ENCODE data around the gene ZNF888.
"Not testable (repeated sequence)": the region's sequence is repeated elsewhere in the genome, so short reads cannot be mapped to it uniquely, and the experiment has no call there.

DNA sequence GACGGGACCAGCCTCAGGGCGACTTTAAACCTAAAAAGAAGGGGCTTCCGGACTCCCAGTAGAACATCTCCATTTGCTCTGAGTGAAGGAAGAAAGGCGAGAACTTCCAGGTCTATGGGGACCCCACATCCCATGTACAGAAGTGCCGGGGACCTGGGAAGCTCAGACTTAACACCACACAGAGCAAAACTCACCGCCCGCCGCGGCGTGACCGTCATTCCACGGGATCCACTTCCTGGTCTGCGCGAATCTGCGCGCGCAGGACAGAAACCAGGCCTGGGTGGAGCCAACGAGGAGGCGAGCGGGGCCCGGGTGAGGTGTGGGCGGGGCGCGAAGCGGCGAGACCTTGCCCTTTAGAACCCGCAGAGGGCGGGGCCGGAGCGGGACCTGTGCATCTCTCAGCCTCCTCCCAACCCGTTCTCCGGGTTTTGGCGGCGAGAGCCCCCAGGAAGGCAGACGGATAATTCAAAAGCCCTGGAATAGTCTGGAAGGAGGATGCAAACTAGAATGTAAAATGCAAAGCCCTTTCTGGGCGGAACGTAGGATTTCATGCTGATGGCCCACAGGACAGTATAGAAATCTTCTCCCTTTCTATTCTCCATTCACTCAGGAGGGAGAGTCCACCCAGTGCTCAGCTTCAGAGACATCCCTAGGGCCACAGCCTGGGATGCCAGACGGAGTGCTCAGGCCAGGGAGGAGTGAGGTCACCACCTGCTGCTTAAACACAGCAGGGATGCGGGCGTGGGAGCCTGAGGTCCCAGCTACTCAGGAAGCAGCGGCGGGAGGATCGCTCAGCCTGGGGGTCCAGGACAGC, 65.6 kb downstream of the ZNF888 start, which contains the start of gene ZNF468:
- TF ChIP-seq, protein P1, sequence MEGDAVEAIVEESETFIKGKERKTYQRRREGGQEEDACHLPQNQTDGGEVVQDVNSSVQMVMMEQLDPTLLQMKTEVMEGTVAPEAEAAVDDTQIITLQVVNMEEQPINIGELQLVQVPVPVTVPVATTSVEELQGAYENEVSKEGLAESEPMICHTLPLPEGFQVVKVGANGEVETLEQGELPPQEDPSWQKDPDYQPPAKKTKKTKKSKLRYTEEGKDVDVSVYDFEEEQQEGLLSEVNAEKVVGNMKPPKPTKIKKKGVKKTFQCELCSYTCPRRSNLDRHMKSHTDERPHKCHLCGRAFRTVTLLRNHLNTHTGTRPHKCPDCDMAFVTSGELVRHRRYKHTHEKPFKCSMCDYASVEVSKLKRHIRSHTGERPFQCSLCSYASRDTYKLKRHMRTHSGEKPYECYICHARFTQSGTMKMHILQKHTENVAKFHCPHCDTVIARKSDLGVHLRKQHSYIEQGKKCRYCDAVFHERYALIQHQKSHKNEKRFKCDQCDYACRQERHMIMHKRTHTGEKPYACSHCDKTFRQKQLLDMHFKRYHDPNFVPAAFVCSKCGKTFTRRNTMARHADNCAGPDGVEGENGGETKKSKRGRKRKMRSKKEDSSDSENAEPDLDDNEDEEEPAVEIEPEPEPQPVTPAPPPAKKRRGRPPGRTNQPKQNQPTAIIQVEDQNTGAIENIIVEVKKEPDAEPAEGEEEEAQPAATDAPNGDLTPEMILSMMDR (IDR thresholded peaks at IDR 0.05; ENCODE audit: insufficient read depth, low read depth, low read length) = not testable (repeated sequence)
- not testable (repeated sequence) for TF ChIP-seq EZH2 (IDR thresholded peaks at IDR 0.05; ENCODE audit: insufficient read depth, low read length)

Data from astrocyte (in vitro differentiated cells and primary cell).